ENCODE data around the gene JAG2.

The JAG2 gene

DNA sequence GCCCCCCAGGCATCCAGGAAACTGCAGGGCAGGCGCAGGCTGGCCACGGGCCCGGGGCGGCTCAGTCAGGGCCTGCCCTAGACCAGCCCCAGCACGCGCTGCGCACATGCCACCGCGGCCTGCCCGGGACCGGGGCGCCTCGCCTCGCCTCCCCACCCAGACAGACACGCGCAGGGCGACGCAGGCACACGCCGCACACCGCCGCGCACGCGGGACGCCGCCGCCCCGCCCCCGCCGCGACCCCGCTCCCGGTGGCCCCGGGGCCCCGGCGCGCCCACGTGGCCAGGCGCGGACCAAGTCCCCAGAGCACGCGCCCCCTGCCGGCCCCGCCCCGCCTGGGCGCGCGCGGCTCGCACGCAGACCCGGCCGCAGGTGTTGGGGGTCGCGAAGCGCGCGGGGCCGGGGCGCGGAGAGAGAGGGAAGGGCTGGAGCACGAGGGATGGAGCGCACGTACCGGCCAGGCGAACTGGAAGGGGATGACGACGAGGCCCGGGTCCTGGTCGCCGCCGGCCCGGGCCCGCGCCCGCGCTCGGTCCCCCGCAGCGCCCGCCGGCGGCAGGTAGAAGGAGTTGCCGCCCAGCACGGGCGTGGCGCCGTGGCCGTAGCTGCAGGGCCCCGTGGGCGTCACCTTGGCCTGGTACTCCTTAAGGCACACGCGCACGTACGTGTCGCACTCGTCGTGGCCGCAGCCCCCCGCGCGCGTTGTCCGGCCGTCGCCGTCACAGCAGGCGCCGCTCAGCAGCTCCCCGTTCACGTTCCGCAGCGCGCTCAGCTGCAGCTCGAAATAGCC is 1.1 kb downstream of the JAG2 start (continued):
- TF ChIP-seq ZNF24 (tag by site-specific recombination; IDR thresholded peaks at IDR 0.05) (no peak), ZBTB7A (tag by site-specific recombination; IDR thresholded peaks at IDR 0.05; ENCODE audit: low read depth) (0 out of 2 replicates have a peak, but pooled peaks have one; percentile 34), ZNF629 (tag by site-specific recombination; IDR thresholded peaks at IDR 0.05) (no peak), ZNF23 (tag by site-specific recombination; IDR thresholded peaks at IDR 0.05; ENCODE audit: borderline replicate concordance) (no peak), ZNF416 (tag by site-specific recombination; IDR thresholded peaks at IDR 0.05) (no peak), ZNF660 (tag by site-specific recombination; IDR thresholded peaks at IDR 0.05) (no peak), ZFP3 (tag by site-specific recombination; IDR thresholded peaks at IDR 0.05; ENCODE audit: low read depth) (no peak), ZNF157 (tag by site-specific recombination; IDR thresholded peaks at IDR 0.05) (no peak), ZSCAN30 (tag by site-specific recombination; IDR thresholded peaks at IDR 0.05) (no peak), ZNF544 (tag by site-specific recombination; IDR thresholded peaks at IDR 0.05) (no peak), GLIS2 (tag by site-specific recombination; IDR thresholded peaks at IDR 0.05) (peak; percentile 65), KLF7 (tag by site-specific recombination; IDR thresholded peaks at IDR 0.05; ENCODE audit: borderline replicate concordance) (peak; percentile 48; the same call in 1 of the 2 replicates), ZNF610 (tag by site-specific recombination; IDR thresholded peaks at IDR 0.05; ENCODE audit: borderline replicate concordance) (no peak), SP3 (tag by site-specific recombination; IDR thresholded peaks at IDR 0.05) (peak; percentile 63), ZNF561 (tag by site-specific recombination; IDR thresholded peaks at IDR 0.05; ENCODE audit: borderline replicate concordance) (peak; percentile 59; the same call in 1 of the 2 replicates), SETDB1 (IDR thresholded peaks at IDR 0.05; ENCODE audit: insufficient read length, low read length) (no peak), EGR2 (tag by site-specific recombination; IDR thresholded peaks at IDR 0.05; ENCODE audit: low read depth) (peak; percentile 34; the same call in 1 of the 2 replicates), GLIS1 (tag by site-specific recombination; IDR thresholded peaks at IDR 0.05) (peak; percentile 58)
- TF ChIP-seq, protein P1, sequence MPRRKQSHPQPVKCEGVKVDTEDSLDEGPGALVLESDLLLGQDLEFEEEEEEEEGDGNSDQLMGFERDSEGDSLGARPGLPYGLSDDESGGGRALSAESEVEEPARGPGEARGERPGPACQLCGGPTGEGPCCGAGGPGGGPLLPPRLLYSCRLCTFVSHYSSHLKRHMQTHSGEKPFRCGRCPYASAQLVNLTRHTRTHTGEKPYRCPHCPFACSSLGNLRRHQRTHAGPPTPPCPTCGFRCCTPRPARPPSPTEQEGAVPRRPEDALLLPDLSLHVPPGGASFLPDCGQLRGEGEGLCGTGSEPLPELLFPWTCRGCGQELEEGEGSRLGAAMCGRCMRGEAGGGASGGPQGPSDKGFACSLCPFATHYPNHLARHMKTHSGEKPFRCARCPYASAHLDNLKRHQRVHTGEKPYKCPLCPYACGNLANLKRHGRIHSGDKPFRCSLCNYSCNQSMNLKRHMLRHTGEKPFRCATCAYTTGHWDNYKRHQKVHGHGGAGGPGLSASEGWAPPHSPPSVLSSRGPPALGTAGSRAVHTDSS (tag by site-specific recombination; IDR thresholded peaks at IDR 0.05): no peak
- TF ChIP-seq, protein P2, sequence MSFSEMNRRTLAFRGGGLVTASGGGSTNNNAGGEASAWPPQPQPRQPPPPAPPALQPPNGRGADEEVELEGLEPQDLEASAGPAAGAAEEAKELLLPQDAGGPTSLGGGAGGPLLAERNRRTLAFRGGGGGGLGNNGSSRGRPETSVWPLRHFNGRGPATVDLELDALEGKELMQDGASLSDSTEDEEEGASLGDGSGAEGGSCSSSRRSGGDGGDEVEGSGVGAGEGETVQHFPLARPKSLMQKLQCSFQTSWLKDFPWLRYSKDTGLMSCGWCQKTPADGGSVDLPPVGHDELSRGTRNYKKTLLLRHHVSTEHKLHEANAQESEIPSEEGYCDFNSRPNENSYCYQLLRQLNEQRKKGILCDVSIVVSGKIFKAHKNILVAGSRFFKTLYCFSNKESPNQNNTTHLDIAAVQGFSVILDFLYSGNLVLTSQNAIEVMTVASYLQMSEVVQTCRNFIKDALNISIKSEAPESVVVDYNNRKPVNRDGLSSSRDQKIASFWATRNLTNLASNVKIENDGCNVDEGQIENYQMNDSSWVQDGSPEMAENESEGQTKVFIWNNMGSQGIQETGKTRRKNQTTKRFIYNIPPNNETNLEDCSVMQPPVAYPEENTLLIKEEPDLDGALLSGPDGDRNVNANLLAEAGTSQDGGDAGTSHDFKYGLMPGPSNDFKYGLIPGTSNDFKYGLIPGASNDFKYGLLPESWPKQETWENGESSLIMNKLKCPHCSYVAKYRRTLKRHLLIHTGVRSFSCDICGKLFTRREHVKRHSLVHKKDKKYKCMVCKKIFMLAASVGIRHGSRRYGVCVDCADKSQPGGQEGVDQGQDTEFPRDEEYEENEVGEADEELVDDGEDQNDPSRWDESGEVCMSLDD (tag by site-specific recombination; IDR thresholded peaks at IDR 0.05): no peak
- TF ChIP-seq, protein P3, sequence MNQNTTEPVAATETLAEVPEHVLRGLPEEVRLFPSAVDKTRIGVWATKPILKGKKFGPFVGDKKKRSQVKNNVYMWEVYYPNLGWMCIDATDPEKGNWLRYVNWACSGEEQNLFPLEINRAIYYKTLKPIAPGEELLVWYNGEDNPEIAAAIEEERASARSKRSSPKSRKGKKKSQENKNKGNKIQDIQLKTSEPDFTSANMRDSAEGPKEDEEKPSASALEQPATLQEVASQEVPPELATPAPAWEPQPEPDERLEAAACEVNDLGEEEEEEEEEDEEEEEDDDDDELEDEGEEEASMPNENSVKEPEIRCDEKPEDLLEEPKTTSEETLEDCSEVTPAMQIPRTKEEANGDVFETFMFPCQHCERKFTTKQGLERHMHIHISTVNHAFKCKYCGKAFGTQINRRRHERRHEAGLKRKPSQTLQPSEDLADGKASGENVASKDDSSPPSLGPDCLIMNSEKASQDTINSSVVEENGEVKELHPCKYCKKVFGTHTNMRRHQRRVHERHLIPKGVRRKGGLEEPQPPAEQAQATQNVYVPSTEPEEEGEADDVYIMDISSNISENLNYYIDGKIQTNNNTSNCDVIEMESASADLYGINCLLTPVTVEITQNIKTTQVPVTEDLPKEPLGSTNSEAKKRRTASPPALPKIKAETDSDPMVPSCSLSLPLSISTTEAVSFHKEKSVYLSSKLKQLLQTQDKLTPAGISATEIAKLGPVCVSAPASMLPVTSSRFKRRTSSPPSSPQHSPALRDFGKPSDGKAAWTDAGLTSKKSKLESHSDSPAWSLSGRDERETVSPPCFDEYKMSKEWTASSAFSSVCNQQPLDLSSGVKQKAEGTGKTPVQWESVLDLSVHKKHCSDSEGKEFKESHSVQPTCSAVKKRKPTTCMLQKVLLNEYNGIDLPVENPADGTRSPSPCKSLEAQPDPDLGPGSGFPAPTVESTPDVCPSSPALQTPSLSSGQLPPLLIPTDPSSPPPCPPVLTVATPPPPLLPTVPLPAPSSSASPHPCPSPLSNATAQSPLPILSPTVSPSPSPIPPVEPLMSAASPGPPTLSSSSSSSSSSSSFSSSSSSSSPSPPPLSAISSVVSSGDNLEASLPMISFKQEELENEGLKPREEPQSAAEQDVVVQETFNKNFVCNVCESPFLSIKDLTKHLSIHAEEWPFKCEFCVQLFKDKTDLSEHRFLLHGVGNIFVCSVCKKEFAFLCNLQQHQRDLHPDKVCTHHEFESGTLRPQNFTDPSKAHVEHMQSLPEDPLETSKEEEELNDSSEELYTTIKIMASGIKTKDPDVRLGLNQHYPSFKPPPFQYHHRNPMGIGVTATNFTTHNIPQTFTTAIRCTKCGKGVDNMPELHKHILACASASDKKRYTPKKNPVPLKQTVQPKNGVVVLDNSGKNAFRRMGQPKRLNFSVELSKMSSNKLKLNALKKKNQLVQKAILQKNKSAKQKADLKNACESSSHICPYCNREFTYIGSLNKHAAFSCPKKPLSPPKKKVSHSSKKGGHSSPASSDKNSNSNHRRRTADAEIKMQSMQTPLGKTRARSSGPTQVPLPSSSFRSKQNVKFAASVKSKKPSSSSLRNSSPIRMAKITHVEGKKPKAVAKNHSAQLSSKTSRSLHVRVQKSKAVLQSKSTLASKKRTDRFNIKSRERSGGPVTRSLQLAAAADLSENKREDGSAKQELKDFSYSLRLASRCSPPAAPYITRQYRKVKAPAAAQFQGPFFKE (tag by site-specific recombination; IDR thresholded peaks at IDR 0.05; ENCODE audit: borderline replicate concordance): no peak
- TF ChIP-seq, protein P4, sequence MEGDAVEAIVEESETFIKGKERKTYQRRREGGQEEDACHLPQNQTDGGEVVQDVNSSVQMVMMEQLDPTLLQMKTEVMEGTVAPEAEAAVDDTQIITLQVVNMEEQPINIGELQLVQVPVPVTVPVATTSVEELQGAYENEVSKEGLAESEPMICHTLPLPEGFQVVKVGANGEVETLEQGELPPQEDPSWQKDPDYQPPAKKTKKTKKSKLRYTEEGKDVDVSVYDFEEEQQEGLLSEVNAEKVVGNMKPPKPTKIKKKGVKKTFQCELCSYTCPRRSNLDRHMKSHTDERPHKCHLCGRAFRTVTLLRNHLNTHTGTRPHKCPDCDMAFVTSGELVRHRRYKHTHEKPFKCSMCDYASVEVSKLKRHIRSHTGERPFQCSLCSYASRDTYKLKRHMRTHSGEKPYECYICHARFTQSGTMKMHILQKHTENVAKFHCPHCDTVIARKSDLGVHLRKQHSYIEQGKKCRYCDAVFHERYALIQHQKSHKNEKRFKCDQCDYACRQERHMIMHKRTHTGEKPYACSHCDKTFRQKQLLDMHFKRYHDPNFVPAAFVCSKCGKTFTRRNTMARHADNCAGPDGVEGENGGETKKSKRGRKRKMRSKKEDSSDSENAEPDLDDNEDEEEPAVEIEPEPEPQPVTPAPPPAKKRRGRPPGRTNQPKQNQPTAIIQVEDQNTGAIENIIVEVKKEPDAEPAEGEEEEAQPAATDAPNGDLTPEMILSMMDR (tag by site-specific recombination; IDR thresholded peaks at IDR 0.05): 0 out of 2 replicates have a peak, but pooled peaks have one; percentile 46
- TF ChIP-seq, protein P5, sequence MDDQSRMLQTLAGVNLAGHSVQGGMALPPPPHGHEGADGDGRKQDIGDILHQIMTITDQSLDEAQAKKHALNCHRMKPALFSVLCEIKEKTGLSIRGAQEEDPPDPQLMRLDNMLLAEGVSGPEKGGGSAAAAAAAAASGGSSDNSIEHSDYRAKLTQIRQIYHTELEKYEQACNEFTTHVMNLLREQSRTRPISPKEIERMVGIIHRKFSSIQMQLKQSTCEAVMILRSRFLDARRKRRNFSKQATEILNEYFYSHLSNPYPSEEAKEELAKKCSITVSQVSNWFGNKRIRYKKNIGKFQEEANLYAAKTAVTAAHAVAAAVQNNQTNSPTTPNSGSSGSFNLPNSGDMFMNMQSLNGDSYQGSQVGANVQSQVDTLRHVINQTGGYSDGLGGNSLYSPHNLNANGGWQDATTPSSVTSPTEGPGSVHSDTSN (CRISPR knock-in tag; IDR thresholded peaks at IDR 0.05): 0 out of 2 replicates have a peak, but pooled peaks have one; percentile 51
